HCT116 (cell line): ENCODE data around the gene ADAM17. TPM values are rescaled to one million over a fixed set of nuclear protein-coding genes. Genes with fewer than 3 reads are reported as not detected.

ENCODE experiments used
- ATAC-seq: fragments of 200-7000 bp; cut with Tn5 transposase; 2 replicates; pipeline ENCODE4 v1.9.1; 2020; ENCODE audit warnings: mild to moderate bottlenecking, moderate library complexity
- BruUV-seq: library from RNA; stranded (reverse); fragments of 400-500 nt; replicated peaks from 2 replicates; lab custom pipeline; 2021; lab: Mats Ljungman, UMichigan
- CTCF ChIA-PET: fragments of 300-600 bp; sonication (Branson Sonifier 250); formaldehyde crosslinking; loops from one replicate; lab custom pipeline; 2021; ENCODE audit warnings: antibody characterized with exemption; lab: Charles Lee
- POLR2A ChIA-PET: fragments of 300-600, 350-600 bp; sonication (Branson Sonifier 250); formaldehyde crosslinking; loops from one replicate; lab custom pipeline; 2021; ENCODE audit warnings: antibody characterized with exemption; lab: Charles Lee
- RAD21 ChIA-PET, 2 experiments: fragments of 300-600 bp; sonication (Branson Sonifier 250); formaldehyde crosslinking; loops; one replicate each; lab custom pipeline; 2023; ENCODE audit warnings: low total read pairs in 2 of 2; ENCODE audit not compliant: uncharacterized antibody in 2 of 2, unreplicated experiment in 2 of 2, low non-redundant PET in 1 of 2; lab: Charles Lee
- DNase-seq: peaks from one replicate; pipeline ENCODE4 v3.0.0-alpha.2; 2010; ENCODE audit warnings: low read depth, low spot score
- H2AFZ ChIP-seq: fragments of 200-600 bp; shearing (Covaris generic), sonication (generic); 2 replicates; pipeline ENCODE4 v1.6.1; 2017; ENCODE audit warnings: low read depth, mixed run types, mixed read lengths, antibody characterized with exemption, low read length; ENCODE audit not compliant: poor library complexity, severe bottlenecking
- H3K27ac ChIP-seq: 2 replicates; pipeline ENCODE4 v1.5.1; 2012; ENCODE audit warnings: low read depth, low read length
- H3K27me3 ChIP-seq: fragments of 200-600 bp; sonication (generic); 2 replicates; pipeline ENCODE4 v1.6.1; 2016; ENCODE audit warnings: mixed run types, low read length, mixed read lengths; ENCODE audit not compliant: insufficient read depth
- H3K36me3 ChIP-seq, 2 experiments: fragments of 200-500 bp in 1 of 2; fragments of 200-600 bp in 1 of 2; sonication (Bioruptor generic) in 1 of 2; sonication (generic) in 1 of 2; 2 replicates each; pipeline versions ENCODE4 v1.5.1 to v1.6.1; 2014 to 2016; ENCODE audit warnings: low read length in 2 of 2, inconsistent platforms in 1 of 2, mixed read lengths in 1 of 2, mixed run types in 1 of 2; ENCODE audit not compliant: insufficient read depth in 2 of 2, control insufficient read depth in 1 of 2
- H3K4me1 ChIP-seq, 2 experiments: fragments of 200-600 bp in 1 of 2; sonication (generic) in 1 of 2; 2 replicates each; pipeline versions ENCODE4 v1.5.1 to v1.6.1; 2012 to 2017; ENCODE audit warnings: low read length in 2 of 2, inconsistent platforms in 1 of 2, mild to moderate bottlenecking in 1 of 2, mixed read lengths in 1 of 2, mixed run types in 1 of 2, moderate library complexity in 1 of 2; ENCODE audit not compliant: insufficient read depth in 2 of 2, control insufficient read depth in 1 of 2
- H3K4me2 ChIP-seq: fragments of 200-600 bp; sonication (generic); 2 replicates; pipeline ENCODE4 v1.6.1; 2017; ENCODE audit warnings: mixed run types, low read length, mixed read lengths
- H3K4me3 ChIP-seq, 2 experiments: fragments of 200-600 bp in 1 of 2; sonication (generic) in 1 of 2; replicated peaks in 1 of 2; 2 replicates each; pipeline ENCODE4 v1.5.1; 2011 to 2016; ENCODE audit warnings: low read length in 2 of 2, control low read depth in 1 of 2, low read depth in 1 of 2, mild to moderate bottlenecking in 1 of 2, mixed read lengths in 1 of 2, mixed run types in 1 of 2
- H3K79me2 ChIP-seq: fragments of 200-600 bp; sonication (generic); 2 replicates; pipeline ENCODE4 v1.6.1; 2017; ENCODE audit warnings: mild to moderate bottlenecking, mixed run types, low read length, moderate library complexity, mixed read lengths; ENCODE audit not compliant: insufficient read depth
- H3K9ac ChIP-seq: fragments of 200-600 bp; sonication (generic); 2 replicates; pipeline ENCODE4 v1.6.1; 2016; ENCODE audit warnings: low read length, mixed read lengths
- H3K9me2 ChIP-seq: fragments of 200-600 bp; sonication (generic), shearing (Covaris generic); 2 replicates; pipeline ENCODE4 v1.6.1; 2017; ENCODE audit warnings: mixed run types, mild to moderate bottlenecking, moderate library complexity; ENCODE audit not compliant: insufficient read depth
- H3K9me3 ChIP-seq, 2 experiments: fragments of 200-500 bp in 1 of 2; fragments of 200-600 bp in 1 of 2; sonication (Bioruptor generic) in 1 of 2; sonication (generic) in 1 of 2; 2 replicates each; pipeline ENCODE4 v1.6.1; 2014 to 2017; ENCODE audit warnings: low read length in 2 of 2, mixed read lengths in 2 of 2, inconsistent platforms in 1 of 2, low read depth in 1 of 2, mild to moderate bottlenecking in 1 of 2, mixed run types in 1 of 2, moderate library complexity in 1 of 2; ENCODE audit not compliant: control insufficient read depth in 1 of 2, insufficient read depth in 1 of 2
- H4K20me1 ChIP-seq: fragments of 200-600 bp; sonication (generic), shearing (Covaris generic); 2 replicates; pipeline ENCODE4 v1.6.1; 2017; ENCODE audit warnings: mixed run types, mild to moderate bottlenecking, moderate library complexity; ENCODE audit not compliant: insufficient read depth
- EGR1 ChIP-seq: IDR thresholded peaks from 2 replicates; pipeline ENCODE4 v1.6.1; 2012; ENCODE audit warnings: low read depth
- EZH2 ChIP-seq: fragments of 200-600 bp; sonication (generic); IDR thresholded peaks from 2 replicates; pipeline ENCODE4 v1.6.1; 2017; ENCODE audit warnings: antibody characterized with exemption, mixed run types
- JUND ChIP-seq: IDR thresholded peaks from 2 replicates; pipeline ENCODE4 v1.6.1; 2012
- MAX ChIP-seq: IDR thresholded peaks from 2 replicates; pipeline ENCODE4 v1.6.1; 2012
- TCF7L2 ChIP-seq: IDR thresholded peaks from 2 replicates; pipeline ENCODE4 v1.7.0; 2011; ENCODE audit warnings: borderline replicate concordance, inconsistent platforms; ENCODE audit not compliant: insufficient read depth, insufficient read length; ENCODE audit errors: extremely low read depth
- ZBTB33 ChIP-seq: IDR thresholded peaks from 2 replicates; pipeline ENCODE4 v1.6.1; 2011; ENCODE audit warnings: mild to moderate bottlenecking, low read length, moderate library complexity; ENCODE audit not compliant: insufficient replicate concordance; ENCODE audit errors: extremely low read depth
- ZFX ChIP-seq: fragments of 450-650 bp; IDR thresholded peaks from 2 replicates; pipeline ENCODE4 v1.6.1; 2017
- ZNF274 ChIP-seq: fragments of 200-500 bp; sonication (Bioruptor generic); IDR thresholded peaks from 2 replicates; pipeline ENCODE4 v1.6.1; 2014; ENCODE audit warnings: mild to moderate bottlenecking, low read depth, low read length, inconsistent platforms
- intact Hi-C: fragments of 100-400 bp; cut with micrococcal nuclease; formaldehyde crosslinking; loops from 2 replicates; pipeline ENCODE4 v1.10.0; 2022
- total RNA-seq: library from RNA; stranded (reverse); gene quantifications from one replicate; pipeline ENCODE4 v1.2.1, GENCODE V29; 2021; ENCODE audit not compliant: unreplicated experiment

ADAM17 gene
- total RNA-seq, 1 experiment from 2014 or later: 39.2 TPM

- ATAC-seq: no peak
These were observed 22.0 kb downstream of the ADAM17 start for GRCh38 chr2:9533663-9534062.

More at GRCh38 chr2:9533663-9534062, 22.0 kb downstream of the ADAM17 start:
- no TSS peak for BruUV-seq
- TF ChIP-seq EGR1 (no peak), MAX (no peak), ZNF274 (no peak), JUND (no peak), TCF7L2 (no peak), EZH2 (no peak), ZBTB33 (no peak), ZFX (no peak)
- TF ChIP-seq, all 23 proteins: peak for 0
- Histone ChIP-seq H3K9me2 (no peaks in the 10 kb centered on the region), H3K4me1 (peaks cover 0 to 9% of the 10 kb centered on the region in 2 experiments; a peak in 1 of 4 replicates), H3K4me3 (no peak overlapping the region), H3K36me3 (peaks cover 0 to 4% of the 10 kb centered on the region in 2 experiments; a peak in 1 of 4 replicates), H3K79me2 (peaks cover 18% of the 10 kb centered on the region), H3K4me2 (no peak overlapping the region), H3K9me3 (no peaks in the 10 kb centered on the region), H3K9ac (no peak overlapping the region), H2AFZ (no peak overlapping the region), H4K20me1 (no peaks in the 10 kb centered on the region; the same call in 1 of the 2 replicates), H3K27ac (no peak overlapping the region), H3K27me3 (no peaks in the 10 kb centered on the region)
- DNase-seq: no peak
- POLR2A ChIA-PET: interaction anchor here (0.8 to 1.0 kb wide), 2 partner anchors 9 to 23 kb away, joined by 4 read pairs; no protein-coding TSS in a partner anchor
- intact Hi-C loops: no loop called here
- CTCF ChIA-PET: no interaction called here
- RAD21 ChIA-PET: no interaction called here
